ENCODE data around the gene CSRP1. TPM values are rescaled to one million over a fixed set of nuclear protein-coding genes. Genes with fewer than 3 reads are reported as not detected.

The CSRP1 gene
- total and polyA plus RNA-seq, 2 of the 13 experiments (the other 11 are each of a cell fraction or from before 2014, with no cell fraction given), result 17.7 to 68.9 TPM

- TF ChIP-seq CBFB (CRISPR knock-in tag; IDR thresholded peaks at IDR 0.05), result no peak
- no peak for TF ChIP-seq ESRRA (CRISPR knock-in tag; IDR thresholded peaks at IDR 0.05; ENCODE audit: low read depth)
- TF ChIP-seq SP5 (CRISPR knock-in tag; IDR thresholded peaks at IDR 0.05; ENCODE audit: borderline replicate concordance, low read depth), result no peak
- TF ChIP-seq MIXL1 (CRISPR knock-in tag; IDR thresholded peaks at IDR 0.05), result no peak
- 0 out of 2 replicates have a peak, but pooled peaks have one; percentile 2 for TF ChIP-seq GZF1 (CRISPR knock-in tag; IDR thresholded peaks at IDR 0.05)
- no peak for TF ChIP-seq ZNF225 (CRISPR knock-in tag; IDR thresholded peaks at IDR 0.05)
- no peak for TF ChIP-seq MIER3 (CRISPR knock-in tag; IDR thresholded peaks at IDR 0.05; ENCODE audit: borderline replicate concordance)
- TF ChIP-seq ZFP82 (CRISPR knock-in tag; IDR thresholded peaks at IDR 0.05; ENCODE audit: borderline replicate concordance), result peak; percentile 10; the same call in 1 of the 2 replicates
- no peak; the same call in 1 of the 2 replicates for TF ChIP-seq ZXDC (CRISPR knock-in tag; IDR thresholded peaks at IDR 0.05)
- peak; percentile 59 for TF ChIP-seq PATZ1 (CRISPR knock-in tag; IDR thresholded peaks at IDR 0.05)
- no peak for TF ChIP-seq ZNF839 (CRISPR knock-in tag; IDR thresholded peaks at IDR 0.05; ENCODE audit: borderline replicate concordance)
- TF ChIP-seq PITX1 (CRISPR knock-in tag; IDR thresholded peaks at IDR 0.05), result no peak
- TF ChIP-seq PTBP1 (IDR thresholded peaks at IDR 0.05; ENCODE audit: low read depth, low read length, poor library complexity, severe bottlenecking), result no peak
- no peak for TF ChIP-seq TCF7 (IDR thresholded peaks at IDR 0.05; ENCODE audit: low read depth)
- no peak for TF ChIP-seq TFE3 (CRISPR knock-in tag; IDR thresholded peaks at IDR 0.05)
- no peak for TF ChIP-seq ZFAT (CRISPR knock-in tag; conservative IDR thresholded peaks at IDR 0.05)
- no peak for TF ChIP-seq ZNF639 (CRISPR knock-in tag; conservative IDR thresholded peaks at IDR 0.05)
- TF ChIP-seq ARID4A (CRISPR knock-in tag; IDR thresholded peaks at IDR 0.05; ENCODE audit: borderline replicate concordance), result no peak
- no peak for TF ChIP-seq TEAD2 (CRISPR knock-in tag; IDR thresholded peaks at IDR 0.05)
- no peak for TF ChIP-seq IKZF1 (IDR thresholded peaks at IDR 0.05)
Observed at GRCh38 chr1:201468501-201468843, 38.5 kb downstream of the CSRP1 start (continued).
